GM23338 (cell line): ENCODE measurements around the gene DNAL4. TPM values are rescaled to one million over a fixed set of nuclear protein-coding genes. Genes with fewer than 3 reads are reported as not detected.

Source experiments
- ATAC-seq: fragments of 200-7000 bp; cut with Tn5 transposase; 3 replicates; pipeline ENCODE4 v1.9.1; 2020
- DNase-seq: peaks from one replicate; pipeline ENCODE4 v3.0.0-alpha.2; 2015; ENCODE audit warnings: low spot score
- H2AFZ ChIP-seq: fragments of 200-600 bp; sonication (generic); 2 replicates; pipeline ENCODE4 v1.8.0; 2016; ENCODE audit warnings: antibody characterized with exemption, mild to moderate bottlenecking, moderate library complexity
- H3F3A ChIP-seq: fragments of 200-600 bp; sonication (generic); replicated peaks from 2 replicates; pipeline ENCODE4 v1.8.0; 2017; ENCODE audit warnings: antibody characterized with exemption, mixed run types, low read depth
- H3K27ac ChIP-seq: fragments of 200-600 bp; sonication (generic); 2 replicates; pipeline ENCODE4 v1.6.1; 2016; ENCODE audit warnings: low read depth
- H3K27me3 ChIP-seq: fragments of 200-600 bp; sonication (generic); 2 replicates; pipeline ENCODE4 v1.8.0; 2016; ENCODE audit warnings: mild to moderate bottlenecking, mixed run types, moderate library complexity; ENCODE audit not compliant: insufficient read depth
- H3K36me3 ChIP-seq: fragments of 200-600 bp; sonication (generic); 2 replicates; pipeline ENCODE4 v1.8.0; 2016; ENCODE audit warnings: mild to moderate bottlenecking; ENCODE audit not compliant: insufficient read depth
- H3K4me1 ChIP-seq: fragments of 200-600 bp; sonication (generic); 2 replicates; pipeline ENCODE4 v1.8.0; 2016; ENCODE audit warnings: mild to moderate bottlenecking, moderate library complexity; ENCODE audit not compliant: insufficient read depth
- H3K4me2 ChIP-seq: fragments of 200-600 bp; sonication (generic); 2 replicates; pipeline ENCODE4 v1.7.1; 2017; ENCODE audit warnings: mixed run types
- H3K4me3 ChIP-seq: fragments of 200-600 bp; sonication (generic); 2 replicates; pipeline ENCODE4 v1.6.1; 2016; ENCODE audit warnings: mixed run types
- H3K79me2 ChIP-seq: fragments of 200-600 bp; sonication (generic); replicated peaks from 2 replicates; pipeline ENCODE4 v1.8.0; 2017; ENCODE audit warnings: mild to moderate bottlenecking; ENCODE audit not compliant: insufficient read depth
- H3K9me2 ChIP-seq: fragments of 200-600 bp; sonication (generic); 2 replicates; pipeline ENCODE4 v1.8.0; 2017; ENCODE audit not compliant: insufficient read depth
- H4K20me1 ChIP-seq: fragments of 200-600 bp; sonication (generic); replicated peaks from 2 replicates; pipeline ENCODE4 v1.8.0; 2017; ENCODE audit warnings: mild to moderate bottlenecking; ENCODE audit not compliant: insufficient read depth
- H3K27ac Mint-ChIP-seq: 2 replicates; pipeline ENCODE4 v1.8.0; 2020; ENCODE audit warnings: inconsistent platforms, mild to moderate bottlenecking, moderate library complexity, mixed read lengths
- H3K27me3 Mint-ChIP-seq: 3 replicates; pipeline ENCODE4 v1.8.0; 2022; ENCODE audit warnings: low read depth, mild to moderate bottlenecking, moderate library complexity, mixed read lengths, inconsistent platforms; ENCODE audit not compliant: insufficient read depth, poor library complexity
- H3K36me3 Mint-ChIP-seq: 3 replicates; pipeline ENCODE4 v1.8.0; 2021; ENCODE audit warnings: low read depth, mild to moderate bottlenecking, inconsistent platforms, moderate library complexity, mixed read lengths
- H3K4me1 Mint-ChIP-seq: 3 replicates; pipeline ENCODE4 v1.8.0; 2020; ENCODE audit warnings: mild to moderate bottlenecking, inconsistent platforms, mixed read lengths
- H3K4me3 Mint-ChIP-seq: 3 replicates; pipeline ENCODE4 v1.8.0; 2021; ENCODE audit warnings: moderate library complexity, mild to moderate bottlenecking, inconsistent platforms, mixed read lengths
- H3K9me3 Mint-ChIP-seq: 3 replicates; pipeline ENCODE4 v1.8.0; 2020; ENCODE audit warnings: moderate library complexity, mild to moderate bottlenecking, inconsistent platforms, mixed read lengths
- CREB1 ChIP-seq: fragments of 250-450 bp; sonication (Bioruptor Pico); IDR thresholded peaks from 2 replicates; pipeline ENCODE4 v1.5.0; 2020; ENCODE audit warnings: low read depth, mild to moderate bottlenecking, moderate library complexity
- EZH2 ChIP-seq: fragments of 200-600 bp; sonication (generic); IDR thresholded peaks from one replicate; pipeline ENCODE4 v1.8.0; 2017; ENCODE audit warnings: antibody characterized with exemption, mild to moderate bottlenecking, low read depth; ENCODE audit not compliant: unreplicated experiment
- EZH2phosphoT487 ChIP-seq: fragments of 200-600 bp; sonication (generic); IDR thresholded peaks from one replicate; pipeline ENCODE4 v1.8.1; 2018; ENCODE audit warnings: antibody characterized with exemption; ENCODE audit not compliant: unreplicated experiment
- JUNB ChIP-seq: IDR thresholded peaks from one replicate; pipeline ENCODE4 v1.6.1; 2016; ENCODE audit warnings: antibody characterized with exemption; ENCODE audit not compliant: unreplicated experiment
- POLR2AphosphoS5 ChIP-seq: IDR thresholded peaks from 2 replicates; pipeline ENCODE4 v1.6.1; 2016; ENCODE audit warnings: antibody characterized with exemption, low read depth
- STAT1 ChIP-seq: IDR thresholded peaks from one replicate; pipeline ENCODE4 v1.6.1; 2016; ENCODE audit warnings: antibody characterized with exemption; ENCODE audit not compliant: unreplicated experiment
- ZNF114 ChIP-seq: fragments of 250-450 bp; sonication (Bioruptor Pico); IDR thresholded peaks from 2 replicates; pipeline ENCODE4 v1.5.0; 2020; ENCODE audit warnings: mild to moderate bottlenecking, moderate library complexity
- polyA plus RNA-seq: library from polyadenylated mRNA; unstranded; fragments of >200 nt; fragmentation: Nextera tagmentation; extraction: Ambion mirVana; gene quantifications from 2 replicates; pipeline ENCODE4 v1.2.1, GENCODE V29; 2016
- total RNA-seq: library from RNA; depleted of rRNA; stranded (reverse); fragments of >200 nt; shearing (Covaris generic); gene quantifications from 2 replicates; pipeline ENCODE4 v1.2.3, GENCODE V29; 2014
- TF ChIP-seq, protein P1 (sequence below): IDR thresholded peaks from one replicate; pipeline ENCODE4 v1.6.1; 2018; ENCODE audit warnings: antibody characterized with exemption; ENCODE audit not compliant: unreplicated experiment
- TF ChIP-seq, protein P2 (sequence below), 2 experiments: fragments of 200-600 bp in 1 of 2; sonication (generic) in 1 of 2; conservative IDR thresholded peaks; 2 replicates each; pipeline versions ENCODE4 v1.5.1 to v1.6.1; 2016 to 2017; ENCODE audit warnings: antibody characterized with exemption in 2 of 2, low read depth in 2 of 2, mild to moderate bottlenecking in 2 of 2, moderate library complexity in 1 of 2
- TF ChIP-seq, protein P3 (sequence below): fragments of 250-450 bp; sonication (Bioruptor Pico); IDR thresholded peaks from 2 replicates; pipeline ENCODE4 v1.5.0; 2020; ENCODE audit warnings: mild to moderate bottlenecking, moderate library complexity

The DNAL4 gene
- total and polyA plus RNA-seq, 2 experiments from 2014 or later = 9.3 to 10.0 TPM

DNA sequence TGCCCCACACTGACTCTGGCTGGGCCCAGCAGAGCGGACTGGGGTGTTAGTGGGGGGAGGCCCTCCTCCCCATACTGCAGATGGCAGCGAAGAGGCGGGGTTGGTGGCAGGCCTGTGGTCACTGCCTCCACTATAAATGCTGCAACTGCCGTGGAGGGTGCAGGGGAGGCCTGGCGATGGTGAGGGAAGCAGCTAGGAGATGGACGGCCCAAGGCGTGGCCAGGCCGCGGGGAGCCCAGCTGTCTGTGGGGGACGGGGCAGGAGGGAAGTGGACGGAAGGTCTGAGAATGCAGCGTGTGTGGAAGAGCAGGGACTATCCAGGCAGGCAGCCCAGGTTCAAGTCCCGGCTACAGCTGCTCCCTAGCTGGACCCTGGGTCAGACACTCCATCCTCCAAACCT is 18.3 kb downstream of the DNAL4 start:
- Histone ChIP-seq H3K4me2 (no peak overlapping the region), H3K27me3 (no peaks in the 10 kb centered on the region), H3F3A (no peaks in the 10 kb centered on the region), H4K20me1 (no peaks in the 10 kb centered on the region), H3K79me2 (no peaks in the 10 kb centered on the region), H3K9me2 (no peaks in the 10 kb centered on the region), H3K27ac (no peak overlapping the region), H3K36me3 (no peaks in the 10 kb centered on the region), H3K4me1 (no peaks in the 10 kb centered on the region), H2AFZ (0 out of 2 replicates have a peak overlapping the region, but pooled peaks have one; percentile 52), H3K4me3 (no peak overlapping the region)
- TF ChIP-seq, protein P1, sequence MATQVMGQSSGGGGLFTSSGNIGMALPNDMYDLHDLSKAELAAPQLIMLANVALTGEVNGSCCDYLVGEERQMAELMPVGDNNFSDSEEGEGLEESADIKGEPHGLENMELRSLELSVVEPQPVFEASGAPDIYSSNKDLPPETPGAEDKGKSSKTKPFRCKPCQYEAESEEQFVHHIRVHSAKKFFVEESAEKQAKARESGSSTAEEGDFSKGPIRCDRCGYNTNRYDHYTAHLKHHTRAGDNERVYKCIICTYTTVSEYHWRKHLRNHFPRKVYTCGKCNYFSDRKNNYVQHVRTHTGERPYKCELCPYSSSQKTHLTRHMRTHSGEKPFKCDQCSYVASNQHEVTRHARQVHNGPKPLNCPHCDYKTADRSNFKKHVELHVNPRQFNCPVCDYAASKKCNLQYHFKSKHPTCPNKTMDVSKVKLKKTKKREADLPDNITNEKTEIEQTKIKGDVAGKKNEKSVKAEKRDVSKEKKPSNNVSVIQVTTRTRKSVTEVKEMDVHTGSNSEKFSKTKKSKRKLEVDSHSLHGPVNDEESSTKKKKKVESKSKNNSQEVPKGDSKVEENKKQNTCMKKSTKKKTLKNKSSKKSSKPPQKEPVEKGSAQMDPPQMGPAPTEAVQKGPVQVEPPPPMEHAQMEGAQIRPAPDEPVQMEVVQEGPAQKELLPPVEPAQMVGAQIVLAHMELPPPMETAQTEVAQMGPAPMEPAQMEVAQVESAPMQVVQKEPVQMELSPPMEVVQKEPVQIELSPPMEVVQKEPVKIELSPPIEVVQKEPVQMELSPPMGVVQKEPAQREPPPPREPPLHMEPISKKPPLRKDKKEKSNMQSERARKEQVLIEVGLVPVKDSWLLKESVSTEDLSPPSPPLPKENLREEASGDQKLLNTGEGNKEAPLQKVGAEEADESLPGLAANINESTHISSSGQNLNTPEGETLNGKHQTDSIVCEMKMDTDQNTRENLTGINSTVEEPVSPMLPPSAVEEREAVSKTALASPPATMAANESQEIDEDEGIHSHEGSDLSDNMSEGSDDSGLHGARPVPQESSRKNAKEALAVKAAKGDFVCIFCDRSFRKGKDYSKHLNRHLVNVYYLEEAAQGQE = no peak
- TF ChIP-seq ZNF114 (CRISPR knock-in tag) = no peak
- TF ChIP-seq EZH2 = no peak
- no peak for TF ChIP-seq EZH2phosphoT487
- TF ChIP-seq, protein P2, sequence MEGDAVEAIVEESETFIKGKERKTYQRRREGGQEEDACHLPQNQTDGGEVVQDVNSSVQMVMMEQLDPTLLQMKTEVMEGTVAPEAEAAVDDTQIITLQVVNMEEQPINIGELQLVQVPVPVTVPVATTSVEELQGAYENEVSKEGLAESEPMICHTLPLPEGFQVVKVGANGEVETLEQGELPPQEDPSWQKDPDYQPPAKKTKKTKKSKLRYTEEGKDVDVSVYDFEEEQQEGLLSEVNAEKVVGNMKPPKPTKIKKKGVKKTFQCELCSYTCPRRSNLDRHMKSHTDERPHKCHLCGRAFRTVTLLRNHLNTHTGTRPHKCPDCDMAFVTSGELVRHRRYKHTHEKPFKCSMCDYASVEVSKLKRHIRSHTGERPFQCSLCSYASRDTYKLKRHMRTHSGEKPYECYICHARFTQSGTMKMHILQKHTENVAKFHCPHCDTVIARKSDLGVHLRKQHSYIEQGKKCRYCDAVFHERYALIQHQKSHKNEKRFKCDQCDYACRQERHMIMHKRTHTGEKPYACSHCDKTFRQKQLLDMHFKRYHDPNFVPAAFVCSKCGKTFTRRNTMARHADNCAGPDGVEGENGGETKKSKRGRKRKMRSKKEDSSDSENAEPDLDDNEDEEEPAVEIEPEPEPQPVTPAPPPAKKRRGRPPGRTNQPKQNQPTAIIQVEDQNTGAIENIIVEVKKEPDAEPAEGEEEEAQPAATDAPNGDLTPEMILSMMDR (conservative IDR thresholded peaks at IDR 0.05; ENCODE audit: low read depth in 2 of 2) = no peak
- H3K36me3 Mint-ChIP-seq = no peaks in the 10 kb centered on the region
- no peak for ATAC-seq
- H3K4me3 Mint-ChIP-seq = no peak overlapping the region
- H3K27ac Mint-ChIP-seq = peak overlapping the region; percentile 60; the same call in 1 of the 2 replicates
- peaks cover 11% of the 10 kb centered on the region for H3K27me3 Mint-ChIP-seq
- no peak for DNase-seq
- no peaks in the 10 kb centered on the region; the same call in 2 of the 3 replicates for H3K9me3 Mint-ChIP-seq
- H3K4me1 Mint-ChIP-seq = peaks cover 7% of the 10 kb centered on the region

DNA sequence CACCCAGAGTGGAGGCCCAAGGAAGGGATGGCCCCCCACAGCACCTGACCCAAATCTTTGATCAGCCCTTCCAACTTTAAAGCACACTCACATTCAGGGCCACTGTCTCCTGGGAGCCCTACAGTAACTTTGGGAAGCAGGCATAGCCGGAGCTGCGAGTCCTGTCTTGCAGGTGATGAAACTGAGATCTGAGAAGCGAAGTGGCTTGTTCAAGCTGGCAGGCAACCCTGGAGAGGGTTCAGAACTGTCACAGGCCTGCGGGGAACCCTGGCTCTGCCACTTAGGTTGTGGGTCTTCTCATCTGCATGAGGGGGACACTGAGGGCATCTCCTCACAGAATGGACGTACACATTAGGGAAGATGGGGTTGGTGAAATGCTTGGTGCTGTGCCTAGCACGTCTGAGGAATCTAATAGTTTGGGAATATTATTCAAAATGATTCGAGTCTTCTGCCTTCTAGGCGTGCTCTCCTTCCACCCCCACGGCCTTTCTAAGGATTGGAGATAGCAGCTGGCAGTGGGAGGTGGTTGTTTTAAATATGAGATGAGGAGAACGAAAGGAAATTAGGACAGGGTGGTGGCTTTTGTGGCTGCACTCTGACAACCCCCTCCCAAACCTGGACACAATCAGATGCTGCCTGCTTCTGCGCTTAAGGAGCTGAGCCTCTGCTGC is 19.3 kb downstream of the DNAL4 start:
- Mint-ChIP-seq H3K27me3 (peaks cover 13% of the 10 kb centered on the region), H3K4me3 (no peak overlapping the region), H3K27ac (no peak overlapping the region; the same call in 1 of the 2 replicates), H3K9me3 (no peaks in the 10 kb centered on the region; the same call in 2 of the 3 replicates), H3K4me1 (peaks cover 7% of the 10 kb centered on the region), H3K36me3 (no peaks in the 10 kb centered on the region)
- no peak overlapping the region for H3K27ac ChIP-seq
- no peaks in the 10 kb centered on the region for H3K27me3 ChIP-seq
- H3K9me2 ChIP-seq = no peaks in the 10 kb centered on the region
- DNase-seq (no peak), ATAC-seq (no peak)
- H3K4me2 ChIP-seq = no peak overlapping the region
- no peaks in the 10 kb centered on the region for H3K79me2 ChIP-seq
- no peaks in the 10 kb centered on the region for H4K20me1 ChIP-seq
- H3K4me1 ChIP-seq = no peaks in the 10 kb centered on the region
- H3K36me3 ChIP-seq = no peaks in the 10 kb centered on the region
- H3K4me3 ChIP-seq = no peak overlapping the region
- H3F3A ChIP-seq = no peaks in the 10 kb centered on the region
- H2AFZ ChIP-seq = no peak overlapping the region
- TF ChIP-seq EZH2 (no peak), JUNB (no peak), STAT1 (no peak), POLR2AphosphoS5 (no peak), CREB1 (no peak)
- TF ChIP-seq, protein P3, sequence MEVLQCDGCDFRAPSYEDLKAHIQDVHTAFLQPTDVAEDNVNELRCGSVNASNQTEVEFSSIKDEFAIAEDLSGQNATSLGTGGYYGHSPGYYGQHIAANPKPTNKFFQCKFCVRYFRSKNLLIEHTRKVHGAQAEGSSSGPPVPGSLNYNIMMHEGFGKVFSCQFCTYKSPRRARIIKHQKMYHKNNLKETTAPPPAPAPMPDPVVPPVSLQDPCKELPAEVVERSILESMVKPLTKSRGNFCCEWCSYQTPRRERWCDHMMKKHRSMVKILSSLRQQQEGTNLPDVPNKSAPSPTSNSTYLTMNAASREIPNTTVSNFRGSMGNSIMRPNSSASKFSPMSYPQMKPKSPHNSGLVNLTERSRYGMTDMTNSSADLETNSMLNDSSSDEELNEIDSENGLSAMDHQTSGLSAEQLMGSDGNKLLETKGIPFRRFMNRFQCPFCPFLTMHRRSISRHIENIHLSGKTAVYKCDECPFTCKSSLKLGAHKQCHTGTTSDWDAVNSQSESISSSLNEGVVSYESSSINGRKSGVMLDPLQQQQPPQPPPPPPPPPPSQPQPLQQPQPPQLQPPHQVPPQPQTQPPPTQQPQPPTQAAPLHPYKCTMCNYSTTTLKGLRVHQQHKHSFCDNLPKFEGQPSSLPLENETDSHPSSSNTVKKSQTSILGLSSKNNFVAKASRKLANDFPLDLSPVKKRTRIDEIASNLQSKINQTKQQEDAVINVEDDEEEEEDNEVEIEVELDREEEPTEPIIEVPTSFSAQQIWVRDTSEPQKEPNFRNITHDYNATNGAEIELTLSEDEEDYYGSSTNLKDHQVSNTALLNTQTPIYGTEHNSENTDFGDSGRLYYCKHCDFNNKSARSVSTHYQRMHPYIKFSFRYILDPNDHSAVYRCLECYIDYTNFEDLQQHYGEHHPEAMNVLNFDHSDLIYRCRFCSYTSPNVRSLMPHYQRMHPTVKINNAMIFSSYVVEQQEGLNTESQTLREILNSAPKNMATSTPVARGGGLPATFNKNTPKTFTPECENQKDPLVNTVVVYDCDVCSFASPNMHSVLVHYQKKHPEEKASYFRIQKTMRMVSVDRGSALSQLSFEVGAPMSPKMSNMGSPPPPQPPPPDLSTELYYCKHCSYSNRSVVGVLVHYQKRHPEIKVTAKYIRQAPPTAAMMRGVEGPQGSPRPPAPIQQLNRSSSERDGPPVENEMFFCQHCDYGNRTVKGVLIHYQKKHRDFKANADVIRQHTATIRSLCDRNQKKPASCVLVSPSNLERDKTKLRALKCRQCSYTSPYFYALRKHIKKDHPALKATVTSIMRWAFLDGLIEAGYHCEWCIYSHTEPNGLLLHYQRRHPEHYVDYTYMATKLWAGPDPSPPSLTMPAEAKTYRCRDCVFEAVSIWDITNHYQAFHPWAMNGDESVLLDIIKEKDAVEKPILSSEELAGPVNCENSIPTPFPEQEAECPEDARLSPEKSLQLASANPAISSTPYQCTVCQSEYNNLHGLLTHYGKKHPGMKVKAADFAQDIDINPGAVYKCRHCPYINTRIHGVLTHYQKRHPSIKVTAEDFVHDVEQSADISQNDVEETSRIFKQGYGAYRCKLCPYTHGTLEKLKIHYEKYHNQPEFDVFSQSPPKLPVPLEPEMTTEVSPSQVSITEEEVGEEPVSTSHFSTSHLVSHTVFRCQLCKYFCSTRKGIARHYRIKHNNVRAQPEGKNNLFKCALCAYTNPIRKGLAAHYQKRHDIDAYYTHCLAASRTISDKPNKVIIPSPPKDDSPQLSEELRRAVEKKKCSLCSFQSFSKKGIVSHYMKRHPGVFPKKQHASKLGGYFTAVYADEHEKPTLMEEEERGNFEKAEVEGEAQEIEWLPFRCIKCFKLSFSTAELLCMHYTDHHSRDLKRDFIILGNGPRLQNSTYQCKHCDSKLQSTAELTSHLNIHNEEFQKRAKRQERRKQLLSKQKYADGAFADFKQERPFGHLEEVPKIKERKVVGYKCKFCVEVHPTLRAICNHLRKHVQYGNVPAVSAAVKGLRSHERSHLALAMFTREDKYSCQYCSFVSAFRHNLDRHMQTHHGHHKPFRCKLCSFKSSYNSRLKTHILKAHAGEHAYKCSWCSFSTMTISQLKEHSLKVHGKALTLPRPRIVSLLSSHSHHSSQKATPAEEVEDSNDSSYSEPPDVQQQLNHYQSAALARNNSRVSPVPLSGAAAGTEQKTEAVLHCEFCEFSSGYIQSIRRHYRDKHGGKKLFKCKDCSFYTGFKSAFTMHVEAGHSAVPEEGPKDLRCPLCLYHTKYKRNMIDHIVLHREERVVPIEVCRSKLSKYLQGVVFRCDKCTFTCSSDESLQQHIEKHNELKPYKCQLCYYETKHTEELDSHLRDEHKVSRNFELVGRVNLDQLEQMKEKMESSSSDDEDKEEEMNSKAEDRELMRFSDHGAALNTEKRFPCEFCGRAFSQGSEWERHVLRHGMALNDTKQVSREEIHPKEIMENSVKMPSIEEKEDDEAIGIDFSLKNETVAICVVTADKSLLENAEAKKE (CRISPR knock-in tag) = no peak
